RKO (cell line): ENCODE measurements around the gene CDK5RAP2.
A peak's percentile ranks its signal among the peaks of the same experiment; 100 is the strongest.

Experiments
- DNase-seq: peaks from one replicate; pipeline ENCODE4 v3.0.0-alpha.2; 2016; ENCODE audit warnings: low spot score

Gene CDK5RAP2

DNA sequence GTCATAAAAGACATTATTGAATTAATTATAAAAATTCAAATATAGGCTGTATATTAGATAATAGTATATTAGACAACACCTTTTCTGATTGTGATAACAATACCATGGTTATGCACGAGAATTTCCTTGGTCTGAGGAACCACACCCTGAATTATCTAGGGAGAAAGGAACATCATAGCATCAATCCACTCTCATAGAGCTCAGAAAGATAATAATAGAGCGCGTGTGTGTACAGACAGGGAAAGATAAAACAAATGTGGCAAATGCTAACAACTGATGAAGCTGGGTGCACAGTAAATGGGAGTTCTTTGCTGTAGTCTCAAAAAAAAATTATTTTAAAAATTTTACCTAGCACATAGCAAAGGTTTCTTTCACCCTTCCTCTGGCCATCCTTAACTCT lies 143.5 kb downstream of the CDK5RAP2 start:
- DNase-seq = no peak

DNA sequence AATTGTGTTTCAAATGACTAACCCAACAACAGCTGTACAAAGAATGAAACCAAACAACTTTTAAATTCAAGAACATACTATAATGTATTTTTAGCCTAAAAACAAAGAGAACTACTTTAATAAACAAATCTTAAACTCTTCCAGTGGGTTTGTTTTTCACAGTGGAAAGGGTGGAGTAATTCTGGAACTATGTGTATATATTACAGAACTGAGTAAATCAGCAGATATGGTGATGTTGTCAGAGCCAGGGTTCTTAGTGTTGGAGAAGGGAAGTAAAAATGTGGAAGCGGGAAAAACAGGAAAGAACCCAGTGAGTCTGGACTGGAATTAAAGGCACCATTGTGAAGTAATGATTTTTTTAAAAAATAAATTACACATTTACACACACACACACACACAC lies 144.9 kb downstream of the CDK5RAP2 start:
- no peak for DNase-seq

DNA sequence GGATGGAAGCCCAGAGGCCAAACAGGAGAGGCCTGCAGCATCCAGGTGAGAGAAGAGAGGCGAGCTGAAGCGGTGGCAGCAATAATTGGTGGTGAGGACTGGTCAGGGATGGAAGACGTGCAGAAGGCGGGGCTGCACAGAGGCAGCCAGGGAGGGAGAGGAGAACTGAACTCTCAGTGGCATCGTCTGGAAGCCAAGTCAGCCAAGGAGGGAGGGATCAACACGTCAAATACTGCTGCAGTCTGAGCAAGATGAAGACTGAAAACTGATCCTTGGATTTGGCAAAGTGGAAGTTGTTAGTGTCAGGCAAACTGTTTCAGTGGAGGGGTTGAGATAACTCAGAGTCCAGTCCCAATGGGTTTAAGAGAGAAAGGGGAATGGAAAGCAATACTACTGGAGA lies 145.4 kb downstream of the CDK5RAP2 start:
- no peak for DNase-seq

DNA sequence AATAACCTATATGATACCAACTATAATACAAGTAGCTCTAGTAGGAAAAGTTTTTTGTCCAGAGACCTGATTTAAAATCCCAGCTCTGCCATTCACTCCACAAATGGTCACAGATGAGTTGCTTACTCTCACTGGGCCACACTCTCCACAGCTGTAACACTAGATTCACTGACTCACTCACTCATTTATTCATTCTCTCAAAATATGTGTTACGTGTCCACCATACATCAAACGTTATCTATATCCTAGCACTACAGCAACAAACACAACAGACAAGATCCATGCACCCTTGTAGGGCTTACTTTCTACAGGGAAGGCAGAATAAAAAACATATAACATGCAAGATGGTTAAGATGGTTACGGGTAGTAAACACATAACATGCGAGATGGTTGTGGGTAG lies 146.3 kb downstream of the CDK5RAP2 start:
- no peak for DNase-seq

DNA sequence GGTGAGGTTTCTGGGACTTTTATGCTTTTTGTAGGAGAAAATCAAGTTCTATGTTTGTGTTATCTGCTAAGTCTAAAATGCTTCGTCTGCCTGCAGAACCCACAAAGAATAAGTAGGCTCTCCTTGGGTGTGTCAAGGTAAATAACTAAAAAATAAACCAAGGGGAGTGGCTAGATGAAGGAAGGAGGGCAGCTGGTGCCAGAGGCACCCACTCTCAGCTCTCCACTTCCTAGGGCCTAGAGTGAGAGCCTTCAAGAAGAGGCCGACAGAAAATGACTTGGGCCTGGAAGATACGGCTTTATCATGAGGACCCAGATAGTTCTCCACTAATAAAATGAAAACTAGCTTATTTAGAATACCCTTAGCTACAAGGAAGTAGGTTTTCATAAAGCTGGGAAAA lies 147.4 kb downstream of the CDK5RAP2 start:
- no peak for DNase-seq

DNA sequence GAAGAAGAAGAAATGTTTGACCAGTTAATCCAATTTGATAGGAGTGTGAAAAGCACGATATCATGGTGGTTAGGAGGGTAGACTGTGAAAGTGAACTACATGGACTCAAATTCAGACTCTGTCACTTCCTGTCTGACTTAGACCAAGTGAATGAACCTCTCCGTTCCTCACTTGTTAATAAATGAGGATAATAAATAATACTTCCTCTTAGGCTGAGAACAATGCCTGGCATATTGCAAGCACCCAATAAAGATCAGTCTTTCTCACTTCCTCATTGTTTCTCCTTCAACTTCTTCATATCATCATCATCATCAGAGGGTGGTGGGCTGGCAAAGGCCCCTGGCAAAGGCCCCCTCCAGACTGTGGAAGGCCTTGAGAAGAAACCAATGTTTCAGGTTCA lies 148.7 kb downstream of the CDK5RAP2 start:
- no peak for DNase-seq

DNA sequence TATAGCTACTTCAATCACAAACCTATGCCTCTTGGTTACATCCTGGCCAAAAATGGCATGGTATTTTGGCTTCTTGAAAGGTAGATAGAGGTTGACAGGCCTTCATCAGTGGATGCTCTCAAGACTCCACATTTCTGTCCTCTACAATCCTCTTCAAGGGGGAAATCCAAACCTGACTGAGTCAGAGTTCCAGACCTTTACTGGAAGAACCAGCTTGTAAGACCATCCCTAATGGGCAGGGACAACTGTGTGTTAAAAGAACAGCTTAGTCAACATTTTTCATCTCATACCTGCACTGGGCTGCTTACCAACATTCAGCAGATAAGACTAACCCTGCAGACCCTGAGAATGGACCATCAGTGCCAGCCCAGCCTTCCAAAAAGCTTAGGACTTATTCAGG lies 155.7 kb downstream of the CDK5RAP2 start:
- no peak for DNase-seq

DNA sequence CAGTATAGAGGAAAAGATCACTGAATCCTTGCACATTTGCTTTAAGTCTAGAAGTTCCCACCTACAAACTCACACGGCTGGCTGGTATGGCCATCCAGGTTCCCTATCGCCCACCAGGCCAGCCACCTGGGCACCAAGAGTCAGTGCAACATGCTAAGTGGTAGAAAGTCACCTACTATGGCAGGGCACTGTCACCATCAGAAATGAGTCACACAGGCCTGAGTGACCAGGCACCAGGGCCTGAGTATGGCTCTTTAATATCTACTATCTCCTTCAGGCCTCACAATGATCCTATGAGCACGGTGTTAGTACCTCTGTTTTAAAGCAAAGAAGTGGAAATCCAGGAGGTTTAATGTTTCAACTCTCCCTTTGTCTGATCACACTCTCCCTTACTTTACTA lies 156.2 kb downstream of the CDK5RAP2 start:
- no peak for DNase-seq

DNA sequence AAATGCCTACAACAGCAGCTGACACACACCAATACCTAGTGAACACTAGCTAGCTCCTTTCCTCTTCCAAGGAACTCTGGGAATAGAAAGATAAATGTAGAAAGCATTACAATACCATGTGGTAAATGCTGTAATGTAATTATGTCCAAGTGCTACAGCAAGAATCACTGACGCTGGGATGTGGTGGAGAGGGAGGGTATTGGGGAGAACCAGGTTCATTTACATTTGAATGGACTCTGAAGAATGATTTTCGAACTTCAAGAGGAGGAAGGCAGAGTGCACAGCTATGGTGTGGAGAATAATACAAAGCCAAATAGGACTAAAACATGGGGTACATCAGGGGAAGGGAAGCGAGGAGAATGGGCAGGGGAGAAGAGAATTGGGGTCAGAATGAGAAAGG lies 158.0 kb downstream of the CDK5RAP2 start:
- no peak for DNase-seq

DNA sequence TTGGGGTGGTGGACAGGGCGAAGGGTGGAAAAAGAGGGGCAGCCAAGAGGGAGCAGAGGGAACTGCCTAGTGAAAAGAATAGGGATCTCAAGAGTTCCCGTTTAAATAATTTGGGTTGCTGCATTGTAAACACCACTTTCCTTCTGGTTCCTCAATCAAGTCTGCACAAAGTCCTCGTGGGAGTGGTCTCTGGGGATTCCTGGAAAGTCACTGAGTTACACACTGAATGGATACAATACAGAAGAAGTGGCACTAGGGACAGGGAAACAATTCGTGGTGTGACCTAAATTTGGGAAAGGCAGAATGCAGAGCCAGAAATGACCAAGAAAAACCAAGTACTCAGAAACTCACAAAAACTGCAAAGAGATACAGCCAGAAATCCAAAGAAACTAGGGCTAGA lies 161.7 kb downstream of the CDK5RAP2 start:
- DNase-seq = no peak

DNA sequence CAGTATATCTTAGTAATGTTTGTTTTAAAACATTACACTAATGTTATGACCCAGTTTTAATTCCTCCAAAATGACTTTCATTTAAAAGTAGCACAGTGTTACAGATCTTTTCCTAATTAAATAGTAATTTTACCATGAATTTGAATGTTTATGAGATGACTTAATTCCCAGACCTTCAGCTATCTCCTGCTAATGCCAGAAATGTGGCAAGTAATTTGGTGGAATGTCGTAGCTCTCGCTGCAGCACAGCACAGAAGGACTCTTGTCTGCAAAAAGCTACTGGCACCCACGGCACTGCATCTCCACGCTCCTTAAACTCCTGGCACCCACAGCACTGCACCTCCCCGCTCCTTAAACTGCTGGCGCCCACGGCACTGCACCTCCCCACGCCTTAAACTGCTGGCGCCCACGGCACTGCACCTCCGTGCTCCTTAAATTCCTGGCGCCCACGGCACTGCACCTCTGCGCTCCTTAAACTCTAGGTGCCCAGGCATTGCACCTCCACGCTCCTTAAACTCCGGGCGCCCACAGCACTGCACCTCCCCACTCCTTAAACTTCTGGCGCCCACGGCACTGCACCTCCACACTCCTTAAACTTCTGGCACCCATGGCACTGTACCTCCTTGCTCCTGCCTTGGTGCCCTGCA lies 163.1 kb downstream of the CDK5RAP2 start:
- no peak for DNase-seq

DNA sequence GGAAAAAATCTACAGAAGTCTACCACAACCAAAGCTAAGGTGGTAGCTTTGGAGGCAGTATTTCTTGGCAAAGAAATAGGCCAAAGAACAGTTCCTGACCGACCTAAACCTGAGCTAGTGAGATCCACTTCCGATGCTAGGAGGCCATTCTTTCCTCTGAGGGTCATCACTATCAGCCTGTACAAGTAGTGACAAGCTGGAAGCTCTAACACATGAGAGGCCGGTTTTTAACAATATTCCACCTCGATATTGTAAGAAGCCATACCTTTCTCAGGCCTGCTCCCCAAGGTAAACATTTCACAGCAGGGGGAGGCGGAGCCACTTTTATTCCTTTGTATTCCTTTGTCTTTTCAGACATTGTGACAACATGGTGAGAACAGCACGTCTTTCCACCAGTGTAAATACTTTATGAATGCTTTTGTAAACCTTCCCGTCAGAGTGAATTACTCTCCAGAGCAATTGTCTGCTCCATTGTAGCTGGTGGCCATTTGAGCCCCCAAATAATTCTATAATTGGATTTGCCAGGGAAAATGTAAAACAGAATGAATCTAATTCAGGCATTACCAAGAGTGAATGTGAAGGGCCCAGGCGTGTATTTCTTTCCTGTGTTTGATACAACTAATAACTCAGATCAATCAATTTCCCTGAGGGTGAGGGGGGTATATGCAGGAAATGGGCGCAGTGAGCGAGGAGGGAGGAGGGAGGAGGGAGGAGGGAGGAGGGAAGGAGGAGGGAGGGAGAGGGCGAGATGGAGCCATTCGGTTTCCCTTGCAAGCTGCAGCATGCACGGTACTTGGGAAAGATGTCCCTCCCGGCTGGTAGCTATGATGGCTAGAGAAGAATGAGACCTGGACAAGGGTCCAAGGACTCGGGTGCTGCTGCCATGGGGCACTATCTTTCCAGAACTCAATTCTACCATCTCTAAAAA lies 166.6 kb downstream of the CDK5RAP2 start:
- no peak for DNase-seq

DNA sequence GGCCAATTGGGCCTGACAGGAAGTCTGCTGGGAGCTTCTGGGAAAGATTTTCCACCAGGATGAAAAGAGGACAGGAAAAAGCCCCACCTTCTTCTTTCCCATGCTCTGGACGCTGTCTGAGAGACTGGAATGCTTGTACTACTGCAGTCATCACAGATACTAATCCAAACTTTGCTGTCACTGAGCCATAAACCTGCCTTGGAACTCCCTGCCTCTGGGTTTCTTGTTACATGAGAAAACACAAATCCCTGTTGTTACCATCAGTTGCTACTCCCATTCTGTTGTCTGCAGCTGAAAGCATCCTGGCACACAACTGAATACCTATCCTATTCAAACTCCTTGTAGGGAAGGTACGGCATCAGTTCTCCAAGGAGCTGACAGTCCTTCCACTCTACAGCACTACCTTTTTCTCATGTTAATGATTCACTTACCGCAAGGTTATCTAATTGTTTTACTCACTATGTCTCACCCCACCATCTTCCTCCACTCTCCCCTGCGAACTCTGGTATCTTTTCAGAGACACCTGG lies 167.5 kb downstream of the CDK5RAP2 start:
- no peak for DNase-seq

DNA sequence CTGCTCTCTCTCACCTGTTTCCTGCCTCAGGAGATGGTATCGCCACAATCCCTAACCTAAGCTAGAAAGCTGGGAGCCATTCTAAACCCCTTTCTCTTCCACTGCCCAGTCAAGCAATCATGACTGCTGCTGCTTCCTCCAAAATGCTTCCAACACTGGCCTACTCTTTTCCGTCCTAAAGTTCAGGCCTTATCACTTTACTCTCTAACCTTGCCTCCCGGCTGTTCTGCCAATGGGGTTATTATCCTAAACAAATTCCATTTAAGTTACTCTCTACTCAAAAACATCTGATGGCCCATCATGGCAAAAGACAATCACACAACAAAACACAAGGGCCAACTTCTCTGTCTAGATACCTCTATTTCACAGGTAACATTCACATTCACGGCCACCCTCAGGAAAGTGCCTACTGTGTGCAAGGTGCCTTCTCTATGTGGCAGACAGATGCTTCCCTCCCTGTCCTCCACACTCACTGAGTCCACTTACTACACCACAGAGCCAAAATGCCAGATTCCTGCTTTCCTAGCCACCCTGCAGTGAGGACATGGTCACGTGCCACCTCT lies 168.0 kb downstream of the CDK5RAP2 start:
- no peak for DNase-seq

DNA sequence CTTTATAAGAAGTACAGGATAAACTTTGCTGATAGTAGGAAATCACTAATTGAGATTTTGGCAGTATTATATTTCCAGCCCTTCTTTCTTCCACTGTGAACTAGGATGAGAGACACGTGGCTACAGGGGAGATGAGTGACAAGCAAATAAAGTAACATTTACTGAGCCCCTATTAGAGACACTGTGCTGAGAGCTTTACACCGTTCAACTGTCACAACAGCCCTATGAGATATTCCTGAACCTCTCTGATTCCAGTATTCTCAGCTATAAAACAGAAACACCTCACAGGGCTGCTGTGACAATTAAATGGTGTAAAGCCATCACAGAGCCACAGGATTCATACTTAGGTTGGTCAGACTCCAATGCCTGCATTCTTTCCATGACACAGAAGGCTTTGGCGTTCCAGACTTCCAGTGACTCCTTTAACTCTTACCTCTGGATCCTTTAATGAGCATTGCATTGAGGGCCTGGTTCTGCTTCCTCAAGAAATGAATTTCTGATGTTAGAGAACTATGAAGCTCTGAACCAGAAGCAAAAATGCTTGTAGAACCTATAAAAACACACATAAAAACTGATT lies 169.0 kb downstream of the CDK5RAP2 start:
- DNase-seq = no peak

DNA sequence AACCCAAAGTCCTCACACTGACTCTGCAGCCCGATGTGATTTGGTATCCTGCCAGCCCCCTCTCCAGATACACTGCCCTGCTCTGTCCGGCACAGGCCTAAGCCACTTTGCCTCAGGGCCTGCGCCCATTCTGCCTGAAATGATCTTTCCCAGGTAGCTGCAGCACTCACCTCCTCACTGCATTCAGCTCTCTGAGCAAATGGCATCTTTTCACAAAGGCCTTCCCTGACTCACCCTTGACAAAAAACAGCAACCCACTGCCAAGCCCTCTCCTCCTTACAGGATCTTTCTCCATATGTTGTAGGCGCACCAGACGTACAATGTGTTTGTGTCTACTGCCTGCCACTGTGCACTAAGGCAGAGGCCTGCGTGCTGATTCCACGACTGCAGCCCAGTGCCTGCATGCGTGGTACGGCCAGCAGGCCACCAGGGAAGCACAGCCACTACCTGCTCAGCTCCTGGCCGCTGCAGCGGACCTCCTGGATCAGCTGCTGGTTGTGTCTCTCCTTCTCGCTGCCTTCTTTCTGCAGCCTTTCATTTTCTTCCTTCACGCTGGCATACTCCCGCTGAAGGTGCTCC lies 171.2 kb downstream of the CDK5RAP2 start:
- no peak for DNase-seq

DNA sequence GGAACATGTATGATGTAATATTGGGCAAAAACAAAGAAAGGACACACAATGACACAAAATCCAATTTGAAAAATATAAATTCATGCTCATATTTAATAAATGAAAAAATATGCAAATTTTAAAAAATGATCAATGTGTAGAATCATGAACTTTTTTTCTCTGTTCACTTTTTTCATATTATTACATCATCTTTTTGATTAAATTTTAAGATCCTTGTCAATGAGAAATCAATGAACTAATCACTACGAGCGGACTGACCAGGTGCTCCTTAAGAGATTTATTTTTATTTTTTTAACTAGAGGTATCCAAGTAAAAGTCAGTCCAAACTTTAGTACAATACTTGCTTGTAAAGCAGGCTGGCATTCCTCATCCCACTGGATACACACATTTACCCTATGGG lies 174.1 kb downstream of the CDK5RAP2 start:
- DNase-seq = no peak

DNA sequence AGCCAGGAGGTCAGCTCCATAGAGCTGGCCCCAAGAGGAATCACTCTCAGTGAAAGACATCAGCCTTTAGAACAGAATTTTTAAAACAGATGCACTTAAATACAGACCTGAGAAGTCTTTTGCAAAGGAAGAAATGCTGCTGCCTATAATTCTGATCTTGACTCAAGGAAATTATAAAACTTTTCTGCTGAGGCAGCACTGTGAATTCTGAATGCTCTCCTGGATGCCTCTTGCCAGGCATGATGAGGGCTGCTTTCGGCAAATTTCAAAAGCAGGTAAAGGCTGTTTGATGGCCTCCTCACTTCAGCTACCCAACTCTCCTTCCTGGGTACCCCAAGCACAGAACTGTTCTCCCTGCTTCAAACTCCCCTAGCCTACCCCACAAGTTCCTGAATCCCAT lies 174.8 kb downstream of the CDK5RAP2 start:
- no peak for DNase-seq

DNA sequence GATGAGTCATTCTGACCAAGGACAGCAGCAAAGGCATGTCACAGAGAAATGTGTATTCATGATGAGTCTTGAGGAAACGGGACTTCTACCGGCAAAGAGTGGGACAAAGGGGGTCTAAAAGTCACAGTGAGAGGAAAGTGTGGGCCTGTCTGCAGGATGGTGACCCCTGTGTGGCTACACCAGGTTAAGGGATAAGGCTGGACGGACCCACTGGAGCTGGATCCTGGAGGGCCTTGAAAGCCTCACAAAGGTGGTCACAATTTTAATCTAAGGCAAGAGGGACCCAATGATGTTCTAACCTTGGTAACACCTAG lies 176.5 kb downstream of the CDK5RAP2 start:
- peak; percentile 84 for DNase-seq

DNA sequence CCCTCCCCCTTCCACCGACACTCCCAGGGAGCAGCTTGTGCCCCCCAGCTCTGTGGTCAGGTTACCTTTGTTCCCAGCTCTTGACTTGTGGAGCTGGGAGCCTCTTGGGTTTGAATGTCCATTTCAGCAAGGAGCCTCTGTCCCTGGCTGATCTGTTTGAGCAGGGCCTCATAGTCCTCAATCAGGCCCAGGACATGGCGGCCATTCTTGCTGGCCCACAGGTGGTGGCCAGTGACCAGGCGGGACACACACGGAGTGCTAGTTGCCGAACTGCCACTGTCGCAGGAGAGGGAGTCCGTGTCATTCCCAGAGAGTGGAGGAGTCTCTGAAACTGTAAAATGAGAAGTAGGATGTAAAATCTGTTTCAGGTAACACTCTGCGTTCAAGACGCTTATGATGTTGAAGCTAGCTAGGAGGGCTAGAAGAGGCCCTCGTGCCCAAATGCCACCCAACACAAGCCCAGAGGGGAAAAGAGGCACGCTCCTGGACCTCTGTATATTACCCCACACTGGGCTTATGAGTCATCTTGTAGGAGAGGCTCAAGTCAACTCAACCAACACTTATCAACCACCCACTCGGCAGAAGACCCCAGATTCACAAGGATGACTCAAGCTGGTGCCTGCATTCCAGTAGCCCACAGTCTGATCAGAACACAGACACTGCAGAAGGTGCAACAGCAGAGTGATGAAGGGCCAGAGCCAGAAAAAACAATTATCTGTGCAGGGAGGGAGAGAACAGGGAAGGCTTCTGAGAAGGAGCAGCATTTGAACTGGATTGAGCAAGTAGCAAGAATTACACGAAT lies 177.0 kb downstream of the CDK5RAP2 start:
- DNase-seq = no peak

DNA sequence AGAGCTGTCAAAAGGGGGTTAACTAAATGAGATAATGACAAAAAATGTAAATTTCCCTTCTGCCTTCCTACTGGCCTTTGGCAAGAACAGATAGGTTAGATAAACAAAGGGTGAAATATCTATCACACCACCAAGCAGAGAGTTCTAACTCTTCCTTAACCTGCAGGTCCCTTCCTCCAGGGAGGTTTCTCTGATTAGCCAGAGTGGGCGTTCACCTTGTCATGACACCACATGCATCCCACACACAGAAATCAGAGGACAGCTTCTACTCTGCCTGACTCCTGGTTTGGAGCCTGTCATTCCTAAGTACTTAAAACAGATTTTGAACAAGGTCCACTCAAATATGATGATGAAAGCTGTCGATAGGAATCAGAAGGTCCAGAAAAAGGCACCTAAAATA lies 180.0 kb downstream of the CDK5RAP2 start:
- no peak for DNase-seq

DNA sequence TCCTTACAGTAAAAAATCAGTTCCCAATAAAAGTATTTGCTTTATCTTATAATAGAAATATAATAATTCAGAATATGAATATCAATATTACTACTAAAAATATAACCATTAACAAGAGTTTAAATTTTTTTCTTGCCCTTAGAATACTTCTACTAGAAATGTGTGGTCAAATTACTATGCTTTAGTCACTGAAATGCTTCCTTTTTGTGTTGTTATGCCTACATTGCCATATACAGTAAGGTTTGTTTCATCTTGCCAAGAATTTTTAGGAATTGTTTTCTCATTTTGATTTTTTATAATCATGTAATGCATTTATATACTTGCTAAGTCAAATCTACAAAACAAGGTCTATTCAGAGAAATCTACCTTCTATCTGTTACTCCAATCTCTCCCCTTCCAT lies 181.7 kb downstream of the CDK5RAP2 start:
- no peak for DNase-seq
